Adrenal gland (tissue), 12 donors: ENCODE data around the gene NPR2. TPM values are rescaled to one million over a fixed set of nuclear protein-coding genes. Genes with fewer than 3 reads are reported as not detected.

ENCODE experiments used
- DNase-seq, 7 donors: peaks; one replicate each; pipeline ENCODE4 v3.0.0-alpha.2; 2019 to 2020
- H3K27ac ChIP-seq, 5 donors: fragments of 200-600 bp; sonication (generic) in 4 of 5; 1 replicate in 3 of 5; 2 replicates in 2 of 5; pipeline versions ENCODE4 v1.5.1 to v1.8.0; 2016 to 2020; ENCODE audit warnings: mild to moderate bottlenecking in 1 of 5
- H3K27me3 ChIP-seq: fragments of 200-600 bp; 2 replicates; pipeline ENCODE4 v1.8.0; 2021
- H3K36me3 ChIP-seq, 2 donors: fragments of 200-600 bp; replicated peaks in 1 of 2; 1 replicate in 1 of 2; 2 replicates in 1 of 2; pipeline versions ENCODE4 v1.5.1 to v1.8.0; 2018 to 2022
- H3K4me1 ChIP-seq, 2 donors: fragments of 200-600 bp; replicated peaks in 1 of 2; 1 replicate in 1 of 2; 2 replicates in 1 of 2; pipeline versions ENCODE4 v1.5.1 to v1.8.0; 2018 to 2021
- H3K4me3 ChIP-seq, 4 donors: fragments of 200-600 bp; sonication (generic) in 3 of 4; one replicate each; pipeline ENCODE4 v1.5.1; 2016 to 2018
- H3K9me3 ChIP-seq, 3 donors: fragments of 200-600 bp; sonication (generic) in 1 of 3; replicated peaks in 1 of 3; 1 replicate in 2 of 3; 2 replicates in 1 of 3; pipeline versions ENCODE4 v1.5.1 to v1.8.0; 2016 to 2021
- POLR2A ChIP-seq, 2 donors: fragments of 450-650 bp; IDR thresholded peaks; one replicate each; pipeline ENCODE4 v1.6.1; 2017; ENCODE audit warnings: antibody characterized with exemption in 2 of 2, mild to moderate bottlenecking in 2 of 2, moderate library complexity in 1 of 2
- WGBS, 4 donors: extraction: QIAGEN DNeasy Blood & Tissue Kit in 2 of 4; methylation state at CpG; one replicate each; pipeline versions ENCODE4 v1.1.5 to v1.1.7; 2013 to 2017; 5-methylcytosine and 5-hydroxymethylcytosine counted together
- intact Hi-C, 2 donors: fragments of 100-400 bp; cut with DNase I; formaldehyde crosslinking; loops; one replicate each; pipeline versions ENCODE4 v1.14.1 to v1.15.0; 2022 to 2023
- polyA plus RNA-seq, 3 donors: library from polyadenylated mRNA; stranded (reverse); fragments of 200-250 nt in 2 of 3; fragments of 350-450 nt in 1 of 3; fragmentation: Illumina TruSeq in 1 of 3; extraction: RNeasy Lipid Tissue Mini Kit (QIAGEN cat#74804) in 1 of 3; gene quantifications; one replicate each; pipeline ENCODE4 v1.2.3, GENCODE V29; 2013 to 2014
- total RNA-seq, 9 donors: library from RNA; depleted of rRNA in 4 of 9; stranded (reverse); fragments of >200 nt in 4 of 9; fragments of 120-200 nt in 1 of 9; fragmentation: NEBNext Ultra II Directional in 1 of 9; extraction: Animal tissue kit (Norgen Biotek cat#: 25700) in 1 of 9; gene quantifications; one replicate each; pipeline versions ENCODE4 v1.1.0 to v1.2.4, GENCODE V29; 2013 to 2023
- TF ChIP-seq, protein P1 (sequence below), 6 experiments: fragments of 450-650 bp in 4 of 6; fragments of 200-600 bp in 2 of 6; sonication (generic) in 1 of 6; IDR thresholded peaks; 1 replicate in 5 of 6; 2 replicates in 1 of 6; pipeline versions ENCODE4 v1.5.1 to v1.8.0; 2016 to 2021; ENCODE audit warnings: antibody characterized with exemption in 6 of 6, mild to moderate bottlenecking in 2 of 6, moderate library complexity in 1 of 6
- donor health status: healthy with polysubstance abuse.
- donor health status: Bipolar disorder and iron deficiency.
- donor health status: DM: yes; HTN: yes; CAD: no.
- donor health status: DM: no; HTN: no; CAD: no.
- donor health status: DM: no; HTN: no; CAD: no.
- donor health status: DM: yes; HTN: yes; CAD: no.

NPR2 gene
- total and polyA plus RNA-seq, 12 donors = 5.6 to 69.9 (median 24.1) TPM

DNA sequence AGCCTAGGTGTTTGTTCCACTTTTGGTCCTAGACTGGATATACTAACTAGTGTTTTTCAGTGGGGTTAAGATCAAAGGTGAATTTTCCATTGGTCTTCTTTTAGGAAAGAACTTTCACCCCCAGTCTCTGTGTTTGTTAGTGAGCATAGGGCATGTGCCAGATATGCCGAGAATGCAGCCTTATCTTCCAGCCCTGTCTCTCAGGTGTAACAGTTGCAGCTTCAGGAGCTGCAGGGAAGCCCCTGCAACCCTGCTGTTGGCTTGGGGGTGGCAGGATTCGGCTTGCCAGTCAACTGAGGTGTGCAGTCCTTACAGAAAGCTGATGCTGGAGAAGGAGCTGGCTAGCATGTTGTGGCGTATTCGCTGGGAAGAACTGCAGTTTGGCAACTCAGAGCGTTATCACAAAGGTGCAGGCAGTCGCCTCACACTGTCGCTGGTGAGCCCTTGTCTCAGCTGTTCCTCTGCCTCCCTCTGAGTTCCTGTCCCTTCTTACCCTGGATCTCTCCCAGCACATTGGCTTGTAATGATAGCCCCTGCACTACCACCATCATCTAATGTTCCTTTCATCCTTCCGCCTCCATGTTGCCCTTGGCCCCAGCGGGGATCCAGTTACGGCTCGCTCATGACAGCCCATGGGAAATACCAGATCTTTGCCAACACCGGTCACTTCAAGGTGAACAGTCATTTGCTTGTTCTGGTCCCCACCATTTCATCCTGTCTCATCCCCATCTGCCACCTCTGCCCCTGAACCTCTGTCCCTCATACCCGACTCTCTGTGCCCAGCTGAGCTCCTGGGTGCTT, 10.1 kb downstream of the NPR2 start:
- no peaks in the 10 kb centered on the region for H3K9me3 ChIP-seq
- H3K4me1 ChIP-seq = no peaks in the 10 kb centered on the region
- H3K4me3 ChIP-seq = no peak overlapping the region
- no peak overlapping the region for H3K27ac ChIP-seq
- intact Hi-C loops = no loop called here
- TF ChIP-seq POLR2A (IDR thresholded peaks at IDR 0.05) = no peak
- TF ChIP-seq, protein P1, sequence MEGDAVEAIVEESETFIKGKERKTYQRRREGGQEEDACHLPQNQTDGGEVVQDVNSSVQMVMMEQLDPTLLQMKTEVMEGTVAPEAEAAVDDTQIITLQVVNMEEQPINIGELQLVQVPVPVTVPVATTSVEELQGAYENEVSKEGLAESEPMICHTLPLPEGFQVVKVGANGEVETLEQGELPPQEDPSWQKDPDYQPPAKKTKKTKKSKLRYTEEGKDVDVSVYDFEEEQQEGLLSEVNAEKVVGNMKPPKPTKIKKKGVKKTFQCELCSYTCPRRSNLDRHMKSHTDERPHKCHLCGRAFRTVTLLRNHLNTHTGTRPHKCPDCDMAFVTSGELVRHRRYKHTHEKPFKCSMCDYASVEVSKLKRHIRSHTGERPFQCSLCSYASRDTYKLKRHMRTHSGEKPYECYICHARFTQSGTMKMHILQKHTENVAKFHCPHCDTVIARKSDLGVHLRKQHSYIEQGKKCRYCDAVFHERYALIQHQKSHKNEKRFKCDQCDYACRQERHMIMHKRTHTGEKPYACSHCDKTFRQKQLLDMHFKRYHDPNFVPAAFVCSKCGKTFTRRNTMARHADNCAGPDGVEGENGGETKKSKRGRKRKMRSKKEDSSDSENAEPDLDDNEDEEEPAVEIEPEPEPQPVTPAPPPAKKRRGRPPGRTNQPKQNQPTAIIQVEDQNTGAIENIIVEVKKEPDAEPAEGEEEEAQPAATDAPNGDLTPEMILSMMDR (IDR thresholded peaks at IDR 0.05) = no peak
- WGBS, 4 donors = 92 to 93% (median 92%) methylated on average over 12 to 13 of the region's 13 CpGs
- H3K36me3 ChIP-seq = peaks cover 0 to 36% of the 10 kb centered on the region in 2 donors
- peak in 1 of 7 donors; percentile 24 for DNase-seq
- no peaks in the 10 kb centered on the region for H3K27me3 ChIP-seq

DNA sequence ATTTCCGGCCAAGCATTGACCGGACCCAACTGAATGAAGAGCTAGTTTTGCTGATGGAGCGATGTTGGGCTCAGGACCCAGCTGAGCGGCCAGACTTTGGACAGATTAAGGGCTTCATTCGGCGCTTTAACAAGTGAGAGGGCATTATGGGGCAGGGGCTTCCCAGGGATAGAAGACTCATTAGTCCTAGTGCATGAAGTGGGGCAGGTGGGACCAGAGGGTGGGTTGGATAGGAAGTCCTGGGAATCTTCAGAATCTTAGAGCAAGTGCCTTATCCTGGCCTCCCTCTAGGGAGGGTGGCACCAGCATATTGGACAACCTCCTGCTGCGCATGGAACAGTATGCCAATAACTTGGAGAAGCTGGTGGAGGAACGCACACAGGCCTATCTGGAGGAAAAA, 14.7 kb downstream of the NPR2 start:
- Histone ChIP-seq H3K4me1 (peaks cover under 1 to 3% of the 10 kb centered on the region in 2 donors), H3K27me3 (no peaks in the 10 kb centered on the region), H3K9me3 (no peaks in the 10 kb centered on the region), H3K36me3 (peaks cover 0 to 57% of the 10 kb centered on the region in 2 donors), H3K27ac (no peak overlapping the region), H3K4me3 (no peak overlapping the region)
- intact Hi-C loops = no loop called here
- no peak for TF ChIP-seq POLR2A (IDR thresholded peaks at IDR 0.05)
- TF ChIP-seq, protein P1 (IDR thresholded peaks at IDR 0.05) = no peak
- 96 to 97% (median 96%) methylated on average over 6 to 8 of the region's 8 CpGs for WGBS, 4 donors
- DNase-seq = peak in 1 of 7 donors; percentile 42

DNA sequence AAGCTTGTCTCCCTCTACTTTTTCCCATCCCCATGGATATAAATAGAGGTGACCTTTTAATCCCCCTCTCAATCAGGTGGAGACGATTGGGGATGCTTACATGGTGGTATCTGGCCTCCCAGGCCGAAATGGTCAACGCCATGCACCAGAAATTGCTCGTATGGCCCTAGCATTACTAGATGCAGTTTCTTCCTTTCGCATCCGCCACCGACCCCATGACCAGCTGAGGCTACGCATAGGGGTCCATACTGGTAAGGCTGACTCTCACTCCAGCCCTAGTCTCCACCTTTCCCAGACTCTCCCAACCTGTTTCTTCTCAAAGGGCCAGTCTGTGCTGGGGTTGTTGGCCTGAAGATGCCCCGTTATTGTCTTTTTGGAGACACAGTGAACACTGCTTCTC, 17.0 kb downstream of the NPR2 start:
- H3K4me3 ChIP-seq = no peak overlapping the region
- no peak for DNase-seq
- no peaks in the 10 kb centered on the region for H3K27me3 ChIP-seq
- intact Hi-C loops = no loop called here
- no peak overlapping the region for H3K27ac ChIP-seq
- TF ChIP-seq, protein P1 (IDR thresholded peaks at IDR 0.05) = no peak
- TF ChIP-seq POLR2A (IDR thresholded peaks at IDR 0.05) = no peak
- H3K4me1 ChIP-seq = peaks cover 9 to 20% of the 10 kb centered on the region in 2 donors
- WGBS, 4 donors = 91 to 95% (median 93%) methylated on average over 9 of the region's 9 CpGs
- peaks cover 0 to 41% of the 10 kb centered on the region in 2 donors for H3K36me3 ChIP-seq
- H3K9me3 ChIP-seq = no peaks in the 10 kb centered on the region

DNA sequence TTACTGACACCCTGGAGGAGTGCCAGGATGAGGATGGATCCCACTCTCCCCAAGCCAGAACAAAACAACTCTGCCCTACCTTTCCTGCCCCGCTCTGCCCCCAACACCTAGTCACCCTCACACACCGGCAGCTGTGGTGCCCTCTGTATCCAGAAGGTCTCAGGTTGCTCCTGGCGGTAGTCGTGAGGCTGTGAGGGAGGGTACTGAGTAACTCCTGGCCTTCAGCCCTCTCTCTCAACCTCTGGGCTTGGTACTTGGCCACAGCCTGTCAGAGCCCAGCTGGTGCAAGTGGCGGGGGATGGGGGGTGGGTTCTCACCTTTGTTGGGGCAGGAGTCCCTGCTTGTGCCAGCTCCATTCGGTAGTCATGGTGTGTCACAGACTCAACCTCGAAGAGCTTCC, 18.7 kb downstream of the NPR2 start:
- H3K27me3 ChIP-seq = no peaks in the 10 kb centered on the region
- WGBS, 4 donors = 82 to 95% (median 90%) methylated on average over 1 to 7 of the region's 7 CpGs
- intact Hi-C loops = no loop called here
- no peaks in the 10 kb centered on the region for H3K9me3 ChIP-seq
- DNase-seq = no peak
- TF ChIP-seq, protein P1 (IDR thresholded peaks at IDR 0.05) = no peak
- no peak for TF ChIP-seq POLR2A (IDR thresholded peaks at IDR 0.05)
- peaks cover 19 to 30% of the 10 kb centered on the region in 2 donors for H3K4me1 ChIP-seq
- H3K4me3 ChIP-seq = no peak overlapping the region
- peaks cover 0 to 39% of the 10 kb centered on the region in 2 donors for H3K36me3 ChIP-seq
- no peak overlapping the region for H3K27ac ChIP-seq
